ENCODE measurements around the gene GLYATL1B.
"Not testable (repeated sequence)": the region's sequence is repeated elsewhere in the genome, so short reads cannot be mapped to it uniquely, and the experiment has no call there.

The GLYATL1B gene, protein sequence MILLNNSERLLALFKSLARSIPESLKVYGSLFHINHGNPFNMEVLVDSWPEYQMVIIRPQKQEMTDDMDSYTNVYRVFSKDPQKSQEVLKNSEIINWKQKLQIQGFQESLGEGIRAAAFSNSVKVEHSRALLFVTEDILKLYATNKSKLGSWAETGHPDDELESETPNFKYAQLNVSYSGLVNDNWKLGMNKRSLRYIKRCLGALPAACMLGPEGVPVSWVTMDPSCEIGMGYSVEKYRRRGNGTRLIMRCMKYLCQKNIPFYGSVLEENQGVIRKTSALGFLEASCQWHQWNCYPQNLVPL

DNA sequence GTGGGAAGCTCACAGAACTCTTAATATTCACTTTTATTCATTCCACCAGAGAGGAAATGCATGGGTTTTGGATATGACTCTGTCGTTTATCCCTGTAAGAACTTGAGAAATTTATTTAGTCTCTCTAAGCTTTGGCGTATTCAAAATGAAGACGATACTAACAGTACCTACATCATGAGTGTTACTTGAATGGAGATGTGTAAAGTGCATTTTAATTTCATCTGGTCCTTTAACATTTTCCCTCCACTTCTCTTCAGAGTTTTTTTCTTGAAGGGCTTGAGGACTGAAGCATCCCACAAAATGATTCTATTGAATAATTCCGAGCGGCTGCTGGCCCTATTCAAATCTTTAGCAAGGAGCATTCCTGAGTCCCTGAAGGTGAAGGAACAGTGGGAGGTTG is at the start of gene GLYATL1B:
GLYATL1B (plus strand) TSS at position 301 of the 400 bp plus-strand sequence; CDS start at position 301, 0 bp downstream.
- DNase-seq, result not testable (repeated sequence)

DNA sequence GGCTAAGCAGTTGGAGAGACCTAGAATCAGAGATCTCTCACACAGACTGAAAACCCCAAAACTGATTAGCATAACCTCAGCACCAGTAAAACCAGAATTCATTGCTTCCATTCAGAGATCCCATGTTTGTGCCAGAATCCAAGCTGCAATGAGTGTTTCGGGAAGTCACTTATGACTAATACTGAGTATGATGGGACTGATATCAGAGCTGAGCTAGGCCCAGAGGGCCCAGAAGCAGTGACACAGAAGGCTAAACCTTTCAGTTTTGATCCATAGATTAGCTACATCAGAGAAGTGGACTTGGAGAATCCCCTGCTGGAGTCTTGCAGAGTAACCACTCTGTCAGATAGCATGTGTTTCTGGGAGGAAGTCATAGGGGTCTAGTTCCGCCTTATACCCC is 49.6 kb upstream of the GLYATL1B start:
- not testable (repeated sequence) for DNase-seq

DNA sequence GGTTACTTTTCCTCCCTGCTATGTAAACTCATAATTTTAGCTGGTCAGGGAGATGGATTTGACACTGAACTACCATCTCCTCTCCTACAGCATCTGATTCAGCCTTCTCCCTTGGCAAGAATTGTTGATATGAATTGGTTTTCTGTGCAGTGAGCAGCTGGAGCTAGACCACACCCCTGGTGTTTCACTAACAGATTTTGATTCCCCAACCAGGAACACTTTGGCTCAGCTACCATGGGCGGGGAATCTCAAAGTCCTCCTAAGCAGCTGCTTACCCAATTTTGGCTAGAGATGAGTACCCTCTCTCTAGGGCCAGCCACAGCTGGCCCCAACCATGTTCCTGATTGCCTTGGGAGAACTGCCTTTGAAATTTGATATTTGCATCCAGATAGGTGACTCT is 48.7 kb upstream of the GLYATL1B start:
- not testable (repeated sequence) for DNase-seq

DNA sequence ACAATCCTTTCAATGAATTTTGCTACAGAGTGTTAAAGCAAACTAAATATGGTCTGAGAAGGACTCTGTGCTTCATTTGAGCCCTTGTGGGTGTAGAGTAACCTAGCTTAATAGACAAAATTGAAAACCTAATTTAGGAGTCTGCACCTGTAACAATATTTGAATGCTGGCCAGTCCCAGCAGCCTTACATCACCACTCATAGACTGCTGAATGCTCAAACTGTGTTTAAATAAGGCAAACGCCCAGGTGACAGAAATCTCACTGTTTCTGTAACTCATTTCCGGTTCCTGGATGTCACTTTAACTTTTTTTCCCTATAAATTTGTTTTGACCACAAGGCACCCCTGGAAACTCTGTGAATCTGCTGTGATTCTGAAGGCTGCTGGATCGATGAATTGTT is 45.5 kb upstream of the GLYATL1B start:
- no peak for DNase-seq

DNA sequence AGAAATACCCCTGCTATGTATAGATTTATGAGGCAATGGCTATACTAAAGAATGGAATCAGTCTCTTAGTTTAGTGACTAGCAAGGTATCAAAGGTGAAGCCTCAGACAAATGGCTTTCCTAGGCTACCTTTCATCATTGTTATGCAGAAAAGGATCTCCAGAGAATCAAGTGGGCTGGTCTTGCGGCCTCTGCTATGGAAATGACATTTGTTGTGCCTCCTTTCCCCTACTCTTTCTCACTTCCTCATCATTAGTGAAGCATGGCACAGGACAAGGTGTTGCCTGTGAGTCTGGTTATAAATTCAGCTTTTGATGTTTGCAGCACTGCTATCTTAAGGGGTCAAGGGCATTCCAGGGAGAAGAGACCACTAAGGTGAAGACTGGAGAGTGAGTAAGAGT is 34.7 kb upstream of the GLYATL1B start:
- DNase-seq, result not testable (repeated sequence)

GRCh38 chr11:59052355-59052754 is 33.8 kb upstream of the GLYATL1B start:
- not testable (repeated sequence) for DNase-seq

DNA sequence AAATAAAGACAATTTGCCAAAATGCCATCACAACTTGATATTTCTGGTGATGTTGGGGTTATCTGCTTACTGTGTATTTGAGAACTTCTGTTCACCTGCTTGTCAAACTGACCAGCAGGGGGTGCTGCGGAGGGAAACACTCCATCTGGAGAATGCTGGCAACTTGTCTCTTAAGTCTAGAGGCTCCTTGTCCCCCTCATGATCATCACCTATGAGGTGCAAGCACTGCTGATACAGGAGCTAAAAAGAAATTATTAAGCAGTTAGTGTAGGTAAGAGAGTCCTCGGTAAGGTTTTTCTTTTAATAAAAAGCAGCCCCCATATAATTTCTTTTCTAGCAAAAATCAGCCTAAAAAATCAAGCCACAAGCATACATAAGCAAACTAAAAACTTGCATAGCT is 32.7 kb upstream of the GLYATL1B start:
- peak; percentile 32 for DNase-seq

DNA sequence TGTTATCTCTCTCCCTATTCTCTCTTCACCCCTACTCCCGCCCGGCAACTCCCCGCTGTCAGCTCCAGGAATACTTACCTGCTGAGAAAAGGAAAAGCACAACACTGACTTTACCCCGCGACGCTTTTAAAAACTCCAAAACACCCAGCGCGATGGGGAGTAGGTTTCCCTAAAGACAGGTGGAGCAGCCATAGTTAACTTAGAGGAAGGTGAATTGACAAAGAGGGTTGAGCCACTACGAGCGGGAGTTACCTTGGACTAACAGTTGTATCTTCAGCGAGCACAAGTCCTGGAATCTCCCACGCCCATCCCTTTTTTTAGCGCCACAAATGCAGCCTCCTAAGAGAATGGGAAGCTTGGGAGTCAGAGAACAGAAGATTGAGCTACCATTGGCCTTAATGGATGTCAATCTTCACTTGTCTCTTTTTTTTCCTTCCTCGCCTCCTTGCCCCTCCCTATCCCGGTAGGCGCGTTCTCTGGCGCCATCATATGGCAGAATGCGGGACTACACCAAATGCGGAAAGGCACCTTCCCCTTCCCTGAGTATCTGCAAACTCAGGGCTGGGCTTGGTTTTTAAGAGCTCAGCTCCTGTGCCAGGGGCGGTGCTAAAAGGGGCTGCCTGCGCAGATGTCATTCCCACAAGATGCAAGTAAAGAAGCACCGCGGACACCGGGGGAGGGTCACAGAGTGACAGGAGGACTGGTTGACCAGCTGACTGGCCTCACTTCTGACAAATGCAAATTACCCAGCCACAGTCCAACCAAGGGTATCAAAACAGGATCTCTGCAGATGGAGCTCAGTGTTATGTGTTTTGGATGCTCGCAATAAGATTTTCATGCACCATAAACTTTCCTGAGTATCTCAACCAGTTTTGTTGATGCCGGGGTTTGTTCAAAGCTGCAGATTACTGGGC is 27.7 kb upstream of the GLYATL1B start:
- peak; percentile 80 for DNase-seq

GRCh38 chr11:59060096-59060495 is 26.0 kb upstream of the GLYATL1B start:
- DNase-seq, result not testable (repeated sequence)

DNA sequence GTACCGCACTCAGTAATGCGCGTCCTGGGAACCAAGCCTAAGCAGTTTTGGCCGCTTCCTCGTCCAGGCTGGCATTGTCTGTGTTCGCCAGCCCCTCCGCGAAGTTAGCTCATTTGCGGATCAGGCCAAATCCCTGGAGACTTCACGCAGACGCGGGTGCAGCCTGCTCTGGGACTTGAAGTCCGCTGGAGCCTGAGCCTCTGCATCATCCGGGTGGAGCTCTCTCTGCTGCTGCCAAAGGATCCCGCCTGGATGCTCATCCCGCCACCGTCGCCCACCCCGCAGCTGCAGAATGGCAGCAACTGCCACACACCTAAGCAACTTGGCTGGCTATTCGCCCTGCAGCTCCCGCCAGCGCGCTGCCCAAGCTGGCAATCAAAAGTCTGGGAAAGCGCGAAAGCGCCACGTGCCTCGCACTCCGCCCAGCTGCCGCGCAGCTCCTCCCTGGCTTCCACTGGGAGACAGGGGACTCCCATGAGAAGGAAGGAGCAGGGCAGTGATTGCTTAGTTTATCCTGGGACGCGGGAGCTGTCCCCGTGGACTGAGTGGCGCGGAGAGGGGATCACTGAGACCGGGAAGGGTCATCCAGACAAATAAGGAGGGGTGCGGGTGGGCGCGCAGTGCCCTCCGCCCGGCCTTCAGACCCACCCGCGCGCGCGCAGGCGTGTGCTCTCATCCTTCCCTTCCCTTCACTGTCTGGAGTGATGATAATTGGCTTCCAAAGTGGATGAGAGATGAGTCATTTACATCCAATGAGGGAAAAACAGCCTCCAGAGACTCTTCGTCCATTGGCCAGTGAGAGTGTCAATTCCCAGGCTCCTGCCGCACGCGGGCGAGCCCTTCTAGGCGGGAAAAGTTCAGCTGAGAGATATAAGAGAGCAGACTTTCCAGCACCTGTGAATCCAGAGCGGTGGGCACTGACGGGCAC is 23.2 kb upstream of the GLYATL1B start:
- DNase-seq, result no peak

DNA sequence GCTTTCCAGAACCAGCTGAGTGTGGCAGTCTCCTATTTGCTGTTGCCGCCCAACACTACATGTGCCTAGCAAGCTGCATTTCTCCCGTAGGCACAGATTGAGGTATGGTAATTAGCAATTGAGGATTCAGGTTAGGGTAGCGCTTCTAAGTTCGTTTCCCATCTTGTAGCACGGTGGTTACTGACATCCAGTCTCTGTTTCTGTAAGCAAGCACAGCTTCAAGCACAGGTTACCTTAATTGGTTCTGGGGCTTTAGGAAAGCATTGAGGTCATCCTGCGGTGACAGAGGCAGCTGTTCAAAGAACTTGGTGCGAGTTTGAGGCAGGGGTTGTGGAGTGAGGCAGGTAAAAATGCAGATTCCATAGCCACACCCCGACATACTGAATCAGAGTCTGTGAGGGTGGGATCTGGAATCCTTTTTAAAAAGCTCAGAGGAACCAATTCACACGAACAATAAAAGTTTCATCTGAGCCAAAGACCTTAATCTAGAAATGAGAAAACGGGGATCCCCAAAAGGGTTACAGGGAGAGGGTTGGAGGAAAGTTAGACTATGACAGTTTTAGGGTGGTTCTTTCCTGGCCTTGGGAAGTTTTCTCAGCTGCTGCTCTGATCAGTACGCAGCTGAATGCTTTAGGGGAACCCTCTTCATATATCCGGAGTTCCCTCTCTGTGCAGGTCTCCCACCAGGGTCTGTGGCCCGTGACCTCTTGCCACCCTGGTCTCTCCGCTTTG is 21.9 kb upstream of the GLYATL1B start:
- not testable (repeated sequence) for DNase-seq

DNA sequence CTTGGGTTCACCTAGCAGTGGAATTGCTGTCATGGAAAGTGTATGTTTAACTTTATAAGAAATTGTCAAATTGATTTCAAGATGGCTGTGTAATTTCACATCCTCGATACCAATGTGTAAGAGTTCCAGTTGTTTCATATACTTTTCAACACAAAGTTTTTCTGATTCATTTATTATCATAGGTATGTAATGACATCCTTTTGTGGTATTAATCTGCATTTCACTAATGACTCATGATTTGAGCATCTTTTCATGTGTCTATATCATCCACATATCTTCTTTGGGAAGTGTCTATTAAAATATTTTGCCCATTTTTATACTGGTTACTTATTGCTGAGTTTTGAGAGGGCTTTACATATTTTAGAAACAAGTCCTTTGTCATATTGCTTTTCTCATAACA is 17.0 kb upstream of the GLYATL1B start:
- DNase-seq, result no peak

- DNase-seq, result no peak
These were observed 9.1 kb upstream of the GLYATL1B start for GRCh38 chr11:59076876-59077571.

- no peak for DNase-seq
These were observed 7.7 kb upstream of the GLYATL1B start for GRCh38 chr11:59078435-59078834.

DNA sequence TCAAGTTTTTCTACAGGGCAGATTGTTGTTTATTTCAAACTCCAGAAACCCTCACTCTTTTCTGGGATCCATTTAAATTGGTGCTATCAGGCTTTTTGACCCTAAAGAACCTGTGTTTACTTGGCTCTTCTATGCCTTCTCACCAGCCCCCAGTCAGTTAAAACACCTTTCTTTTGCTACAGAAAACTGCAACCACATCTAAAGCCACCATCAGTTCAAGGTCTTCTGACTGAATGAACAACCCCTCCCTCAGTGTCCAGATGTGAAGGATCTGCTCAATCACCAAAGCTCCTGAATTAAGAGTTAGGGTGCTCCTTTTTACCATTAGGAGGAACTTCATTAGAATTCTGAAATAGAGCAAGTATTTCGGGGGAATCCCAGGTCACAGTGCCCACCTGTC is 7.0 kb upstream of the GLYATL1B start:
- no peak for DNase-seq

GRCh38 chr11:59080421-59080820 is 5.7 kb upstream of the GLYATL1B start:
- not testable (repeated sequence) for DNase-seq

DNA sequence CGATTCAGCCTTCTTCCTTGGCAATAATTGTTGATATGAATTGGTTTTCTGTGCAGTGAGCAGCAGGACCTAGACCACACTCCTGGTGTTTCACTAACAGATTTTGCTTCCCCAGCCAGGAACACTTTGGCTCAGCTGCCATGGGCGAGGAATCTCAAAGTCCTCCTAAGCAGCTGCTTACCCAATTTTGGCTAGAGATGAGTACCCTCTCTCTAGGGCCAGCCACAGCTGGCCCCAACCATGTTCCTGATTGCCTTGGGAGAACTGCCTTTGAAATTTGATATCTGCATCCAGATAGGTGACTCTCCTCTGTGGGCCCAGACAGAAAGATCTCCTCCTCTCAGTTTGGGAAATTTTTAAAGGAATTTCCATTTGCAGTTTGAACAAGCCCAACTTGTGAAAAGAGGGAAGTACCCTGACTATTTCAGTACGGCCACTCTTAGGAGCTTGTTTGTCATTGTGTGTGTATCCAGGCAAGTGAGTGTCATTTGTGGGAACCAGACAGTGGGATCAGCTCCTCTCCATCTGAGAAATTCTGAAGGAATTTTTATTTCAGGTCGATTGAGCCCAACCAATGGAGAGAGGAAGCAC is 4.6 kb upstream of the GLYATL1B start:
- not testable (repeated sequence) for DNase-seq

- DNase-seq, result no peak
These were observed 2.1 kb downstream of the GLYATL1B start for GRCh38 chr11:59088162-59088561.

DNA sequence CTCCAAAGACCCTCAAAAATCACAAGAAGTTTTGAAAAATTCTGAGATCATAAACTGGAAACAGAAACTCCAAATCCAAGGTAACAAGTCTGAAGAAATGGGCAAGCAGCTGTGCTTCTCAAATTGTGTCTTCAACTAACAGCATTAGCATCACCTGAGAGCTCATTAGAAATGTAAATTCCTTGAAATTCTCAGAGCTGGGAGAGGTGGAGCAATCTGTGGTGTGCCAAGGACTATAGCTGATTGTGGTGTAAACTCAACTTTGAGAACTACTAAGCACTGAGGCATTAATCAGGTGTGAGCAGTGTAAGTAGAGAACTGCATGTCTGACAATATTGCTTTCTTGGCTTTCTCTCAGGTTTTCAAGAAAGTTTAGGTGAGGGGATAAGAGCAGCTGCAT is 7.5 kb downstream of the GLYATL1B start:
- not testable (repeated sequence) for DNase-seq

DNA sequence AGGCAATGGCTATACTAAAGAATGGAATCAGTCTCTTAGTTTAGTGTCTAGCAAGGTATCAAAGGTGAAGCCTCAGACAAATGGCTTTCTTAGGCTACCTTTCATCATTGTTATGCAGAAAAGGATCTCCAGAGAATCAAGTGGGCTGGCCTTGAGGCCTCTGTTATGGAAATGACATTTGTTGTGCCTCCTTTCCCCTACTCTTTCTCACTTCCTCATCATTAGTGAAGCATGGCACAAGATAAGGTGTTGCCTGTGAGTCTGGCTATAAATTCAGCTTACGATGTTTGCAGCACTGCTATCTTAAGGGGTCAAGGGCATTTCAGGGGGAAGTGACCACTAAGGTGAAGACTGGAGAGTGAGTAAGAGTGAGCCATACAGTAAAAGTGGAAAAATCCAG is 9.1 kb downstream of the GLYATL1B start:
- DNase-seq, result not testable (repeated sequence)

- DNase-seq, result not testable (repeated sequence)
These were observed 10.0 kb downstream of the GLYATL1B start for GRCh38 chr11:59095972-59096575.
